Natural killer cell (primary cell): ENCODE results near the gene SCYL3. TPM values are rescaled to one million over a fixed set of nuclear protein-coding genes. Genes with fewer than 3 reads are reported as not detected.

Experiments
- ATAC-seq, 3 donors: fragments of 150-1000 bp in 2 of 3; fragments of 200-7000 bp in 1 of 3; cut with Tn5 transposase; 1 replicate in 1 of 3; 2 replicates in 2 of 3; pipeline ENCODE4 v1.10.0; 2021; ENCODE audit warnings: mild to moderate bottlenecking in 2 of 3, moderate library complexity in 2 of 3
- DNase-seq, 2 donors: peaks; one replicate each; pipeline versions ENCODE4 v3.0.0 to v3.0.0-alpha.2; 2013 to 2021; ENCODE audit warnings: mixed read lengths in 1 of 2
- H3K27ac ChIP-seq: one replicate; pipeline ENCODE4 v1.5.1; 2013; ENCODE audit warnings: mild to moderate bottlenecking, low read length
- H3K27me3 ChIP-seq: one replicate; pipeline ENCODE4 v1.6.1; 2013; ENCODE audit warnings: low read length; ENCODE audit not compliant: control insufficient read depth, insufficient read depth
- H3K36me3 ChIP-seq: one replicate; pipeline ENCODE4 v1.6.1; 2013; ENCODE audit warnings: low read length; ENCODE audit not compliant: control insufficient read depth, insufficient read depth
- H3K4me1 ChIP-seq: one replicate; pipeline ENCODE4 v1.6.1; 2013; ENCODE audit warnings: low read length; ENCODE audit not compliant: control insufficient read depth, insufficient read depth
- H3K4me3 ChIP-seq: one replicate; pipeline ENCODE4 v1.5.1; 2013; ENCODE audit warnings: low read length
- H3K9me3 ChIP-seq: one replicate; pipeline ENCODE4 v1.6.1; 2013; ENCODE audit warnings: low read length; ENCODE audit not compliant: control insufficient read depth, insufficient read depth
- H3K27ac Mint-ChIP-seq, 2 donors: one replicate each; pipeline ENCODE4 v1.8.0; 2022; ENCODE audit warnings: mild to moderate bottlenecking in 2 of 2, mixed read lengths in 2 of 2, moderate library complexity in 1 of 2
- H3K27me3 Mint-ChIP-seq, 2 donors: one replicate each; pipeline ENCODE4 v1.8.0; 2022; ENCODE audit warnings: low read depth in 2 of 2, mixed read lengths in 2 of 2
- H3K36me3 Mint-ChIP-seq: one replicate; pipeline ENCODE4 v1.8.0; 2022; ENCODE audit warnings: mixed read lengths
- H3K4me1 Mint-ChIP-seq, 2 donors: one replicate each; pipeline ENCODE4 v1.8.0; 2022; ENCODE audit warnings: mixed read lengths in 2 of 2
- H3K4me3 Mint-ChIP-seq: one replicate; pipeline ENCODE4 v1.8.0; 2022; ENCODE audit warnings: mild to moderate bottlenecking, moderate library complexity, mixed read lengths
- H3K9me3 Mint-ChIP-seq, 2 donors: one replicate each; pipeline ENCODE4 v1.8.0; 2022; ENCODE audit warnings: mixed read lengths in 2 of 2
- WGBS: methylation state at CpG from one replicate; pipeline ENCODE4 v1.1.7; 2013; ENCODE audit warnings: missing lambda C conversion rate; ENCODE audit not compliant: insufficient coverage; 5-methylcytosine and 5-hydroxymethylcytosine counted together
- intact Hi-C: fragments of 100-400 bp; cut with micrococcal nuclease; formaldehyde crosslinking; loops from one replicate; pipeline ENCODE4 v1.14.2; 2022
- total RNA-seq, 4 donors: library from RNA; stranded (reverse); fragments of 120-200 nt in 1 of 4; gene quantifications; one replicate each; pipeline versions ENCODE4 v1.2.3 to v1.2.4, GENCODE V29; 2013 to 2022
- TF ChIP-seq, protein P1 (sequence below): fragments of 200-600 bp; IDR thresholded peaks from one replicate; pipeline ENCODE4 v1.8.0; 2022; ENCODE audit warnings: antibody characterized with exemption

The SCYL3 gene
- total RNA-seq, 3 donors from 2014 or later (not counting 1 experiment from before 2014, with no cell fraction given) = 6.0 to 12.3 (median 7.0) TPM

DNA sequence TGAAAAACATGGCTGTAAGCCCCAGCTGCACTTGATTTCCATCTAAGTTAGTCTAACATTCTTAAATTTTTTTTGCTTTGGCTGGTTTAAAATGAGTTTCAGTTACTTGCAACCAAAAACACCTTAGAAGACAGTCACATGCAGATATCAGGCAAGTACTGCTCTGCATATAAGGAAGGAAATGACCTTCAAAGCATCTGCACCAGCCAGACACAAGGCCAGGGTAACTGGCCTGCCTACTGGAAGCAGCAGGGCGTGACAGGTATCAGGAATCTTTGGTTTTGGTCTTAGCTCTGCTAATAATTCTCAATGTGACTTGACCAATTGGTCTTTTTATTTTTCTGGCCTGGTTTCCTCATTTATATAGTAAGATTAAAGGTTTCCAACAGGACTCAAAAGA is 33.5 kb downstream of the SCYL3 start:
- peaks cover 79% of the 10 kb centered on the region for H3K36me3 ChIP-seq
- H3K27me3 ChIP-seq = no peaks in the 10 kb centered on the region
- intact Hi-C loops = no loop called here
- 86% methylated on average over 1 of the region's 1 CpG for WGBS
- DNase-seq (no peak), ATAC-seq (no peak)
- TF ChIP-seq, protein P1, sequence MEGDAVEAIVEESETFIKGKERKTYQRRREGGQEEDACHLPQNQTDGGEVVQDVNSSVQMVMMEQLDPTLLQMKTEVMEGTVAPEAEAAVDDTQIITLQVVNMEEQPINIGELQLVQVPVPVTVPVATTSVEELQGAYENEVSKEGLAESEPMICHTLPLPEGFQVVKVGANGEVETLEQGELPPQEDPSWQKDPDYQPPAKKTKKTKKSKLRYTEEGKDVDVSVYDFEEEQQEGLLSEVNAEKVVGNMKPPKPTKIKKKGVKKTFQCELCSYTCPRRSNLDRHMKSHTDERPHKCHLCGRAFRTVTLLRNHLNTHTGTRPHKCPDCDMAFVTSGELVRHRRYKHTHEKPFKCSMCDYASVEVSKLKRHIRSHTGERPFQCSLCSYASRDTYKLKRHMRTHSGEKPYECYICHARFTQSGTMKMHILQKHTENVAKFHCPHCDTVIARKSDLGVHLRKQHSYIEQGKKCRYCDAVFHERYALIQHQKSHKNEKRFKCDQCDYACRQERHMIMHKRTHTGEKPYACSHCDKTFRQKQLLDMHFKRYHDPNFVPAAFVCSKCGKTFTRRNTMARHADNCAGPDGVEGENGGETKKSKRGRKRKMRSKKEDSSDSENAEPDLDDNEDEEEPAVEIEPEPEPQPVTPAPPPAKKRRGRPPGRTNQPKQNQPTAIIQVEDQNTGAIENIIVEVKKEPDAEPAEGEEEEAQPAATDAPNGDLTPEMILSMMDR = no peak
- no peaks in the 10 kb centered on the region for H3K4me1 ChIP-seq
- Mint-ChIP-seq H3K27me3 (no peaks in the 10 kb centered on the region), H3K4me3 (no peak overlapping the region), H3K4me1 (peaks cover 4 to 18% of the 10 kb centered on the region in 2 donors), H3K36me3 (peaks cover 13% of the 10 kb centered on the region), H3K9me3 (no peaks in the 10 kb centered on the region), H3K27ac (peak overlapping the region in 1 of 2 donors; percentile 53)
- H3K9me3 ChIP-seq = no peaks in the 10 kb centered on the region
- H3K27ac ChIP-seq = no peak overlapping the region
- H3K4me3 ChIP-seq = no peak overlapping the region

GRCh38 chr1:169859001-169859400 is 34.7 kb downstream of the SCYL3 start:
- Mint-ChIP-seq H3K4me1 (peaks cover 4 to 18% of the 10 kb centered on the region in 2 donors), H3K4me3 (no peak overlapping the region), H3K27ac (peak overlapping the region in 1 of 2 donors; percentile 31), H3K27me3 (no peaks in the 10 kb centered on the region), H3K9me3 (no peaks in the 10 kb centered on the region), H3K36me3 (peaks cover 18% of the 10 kb centered on the region)
- TF ChIP-seq, protein P1 = no peak
- no peaks in the 10 kb centered on the region for H3K27me3 ChIP-seq
- no peak for DNase-seq
- no peak overlapping the region for H3K27ac ChIP-seq
- ATAC-seq = no peak
- peaks cover 84% of the 10 kb centered on the region for H3K36me3 ChIP-seq
- 55% methylated on average over 3 of the region's 4 CpGs for WGBS
- H3K9me3 ChIP-seq = no peaks in the 10 kb centered on the region
- H3K4me1 ChIP-seq = no peaks in the 10 kb centered on the region
- H3K4me3 ChIP-seq = no peak overlapping the region
- intact Hi-C loops = no loop called here

- H3K4me3 Mint-ChIP-seq = no peak overlapping the region
- no peak overlapping the region for H3K4me3 ChIP-seq
- no peaks in the 10 kb centered on the region for H3K4me1 ChIP-seq
- no peak for ATAC-seq
- H3K4me1 Mint-ChIP-seq = peaks cover 4 to 22% of the 10 kb centered on the region in 2 donors
- H3K36me3 Mint-ChIP-seq = peaks cover 13% of the 10 kb centered on the region
- no peak for DNase-seq
- intact Hi-C loops = no loop called here
- no peaks in the 10 kb centered on the region for H3K27me3 Mint-ChIP-seq
- peaks cover 84% of the 10 kb centered on the region for H3K36me3 ChIP-seq
- WGBS = 100% methylated on average over 3 of the region's 3 CpGs
- no peaks in the 10 kb centered on the region for H3K9me3 Mint-ChIP-seq
- no peak overlapping the region for H3K27ac Mint-ChIP-seq
- TF ChIP-seq, protein P1 = no peak
- no peaks in the 10 kb centered on the region for H3K27me3 ChIP-seq
- no peaks in the 10 kb centered on the region for H3K9me3 ChIP-seq
- H3K27ac ChIP-seq = no peak overlapping the region
These were observed 35.2 kb downstream of the SCYL3 start for GRCh38 chr1:169858467-169858866.

GRCh38 chr1:169853341-169853740 is 40.4 kb downstream of the SCYL3 start:
- 100% methylated on average over 1 of the region's 1 CpG for WGBS
- intact Hi-C loops = no loop called here
- H3K4me1 Mint-ChIP-seq = peaks cover 4 to 13% of the 10 kb centered on the region in 2 donors
- H3K36me3 ChIP-seq = peaks cover 82% of the 10 kb centered on the region
- no peak overlapping the region for H3K4me3 Mint-ChIP-seq
- no peaks in the 10 kb centered on the region for H3K27me3 Mint-ChIP-seq
- no peaks in the 10 kb centered on the region for H3K27me3 ChIP-seq
- H3K36me3 Mint-ChIP-seq = peaks cover 9% of the 10 kb centered on the region
- DNase-seq = no peak
- peak overlapping the region in 1 of 2 donors; percentile 75 for H3K27ac Mint-ChIP-seq
- TF ChIP-seq, protein P1 = no peak
- no peaks in the 10 kb centered on the region for H3K9me3 Mint-ChIP-seq
- H3K4me3 ChIP-seq = no peak overlapping the region
- ATAC-seq = no peak
- H3K27ac ChIP-seq = no peak overlapping the region
- no peaks in the 10 kb centered on the region for H3K9me3 ChIP-seq
- H3K4me1 ChIP-seq = no peaks in the 10 kb centered on the region
